NCI-H1105 (cell line): Measurements from ENCODE around the gene KLK6.

ENCODE experiments used
- DNase-seq: peaks from one replicate; lab custom pipeline; 2025; lab: John Stamatoyannopoulos, UW

Gene KLK6

GRCh38 chr19:50910722-50911121 lies 58.7 kb downstream of the KLK6 start:
- DNase-seq: no peak

GRCh38 chr19:50909240-50910070 lies 59.9 kb downstream of the KLK6 start:
- peak; percentile 7 for DNase-seq
